Measurements from ENCODE around the gene VTI1A. TPM values are rescaled to one million over a fixed set of nuclear protein-coding genes. Genes with fewer than 3 reads are reported as not detected.

Gene VTI1A
- total RNA-seq, 6 donors from 2014 or later = 29.5 to 247 (median 43.0) TPM

DNA sequence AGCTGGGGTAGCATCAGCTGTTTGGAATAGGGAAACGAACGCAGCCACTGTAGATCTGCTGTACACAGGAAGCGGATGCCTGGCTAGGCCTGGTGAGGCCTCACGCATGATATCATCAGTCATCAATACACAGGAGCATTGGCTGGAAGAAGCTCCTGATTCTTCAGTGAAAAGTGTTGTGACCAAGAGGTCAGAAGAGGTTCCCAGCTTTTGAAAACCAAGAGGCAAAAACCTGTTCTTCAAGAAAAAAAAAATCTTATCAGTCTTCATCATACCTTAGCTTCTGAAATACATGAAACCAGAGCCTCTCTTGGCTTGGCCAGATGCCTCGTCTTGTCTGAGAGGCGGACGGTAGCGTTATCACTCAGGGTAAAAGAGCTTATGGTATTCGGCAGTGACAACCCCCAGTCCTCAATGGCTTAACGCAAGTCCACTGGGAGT lies 363.7 kb downstream of the VTI1A start:
- no peak for DNase-seq
- TF ChIP-seq, protein P1, sequence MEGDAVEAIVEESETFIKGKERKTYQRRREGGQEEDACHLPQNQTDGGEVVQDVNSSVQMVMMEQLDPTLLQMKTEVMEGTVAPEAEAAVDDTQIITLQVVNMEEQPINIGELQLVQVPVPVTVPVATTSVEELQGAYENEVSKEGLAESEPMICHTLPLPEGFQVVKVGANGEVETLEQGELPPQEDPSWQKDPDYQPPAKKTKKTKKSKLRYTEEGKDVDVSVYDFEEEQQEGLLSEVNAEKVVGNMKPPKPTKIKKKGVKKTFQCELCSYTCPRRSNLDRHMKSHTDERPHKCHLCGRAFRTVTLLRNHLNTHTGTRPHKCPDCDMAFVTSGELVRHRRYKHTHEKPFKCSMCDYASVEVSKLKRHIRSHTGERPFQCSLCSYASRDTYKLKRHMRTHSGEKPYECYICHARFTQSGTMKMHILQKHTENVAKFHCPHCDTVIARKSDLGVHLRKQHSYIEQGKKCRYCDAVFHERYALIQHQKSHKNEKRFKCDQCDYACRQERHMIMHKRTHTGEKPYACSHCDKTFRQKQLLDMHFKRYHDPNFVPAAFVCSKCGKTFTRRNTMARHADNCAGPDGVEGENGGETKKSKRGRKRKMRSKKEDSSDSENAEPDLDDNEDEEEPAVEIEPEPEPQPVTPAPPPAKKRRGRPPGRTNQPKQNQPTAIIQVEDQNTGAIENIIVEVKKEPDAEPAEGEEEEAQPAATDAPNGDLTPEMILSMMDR (IDR thresholded peaks at IDR 0.05) = no peak
- no peak for TF ChIP-seq POLR2AphosphoS5 (IDR thresholded peaks at IDR 0.05)
- no peak for TF ChIP-seq POLR2A (IDR thresholded peaks at IDR 0.05)
- no peak for TF ChIP-seq EP300 (IDR thresholded peaks at IDR 0.05)
- Histone ChIP-seq H3K27ac (peak overlapping the region in 1 of 4 donors; percentile 25), H3K9me3 (no peaks in the 10 kb centered on the region), H3K4me3 (no peak overlapping the region), H3K27me3 (no peaks in the 10 kb centered on the region), H3K4me1 (peaks cover 8 to 15% (median 12%) of the 10 kb centered on the region in 4 donors), H3K36me3 (no peaks in the 10 kb centered on the region)
- WGBS, 2 donors = 81 to 88% methylated on average over 10 of the region's 10 CpGs
- no peak for ATAC-seq (ENCODE audit: low FRiP score in 2 of 2)

DNA sequence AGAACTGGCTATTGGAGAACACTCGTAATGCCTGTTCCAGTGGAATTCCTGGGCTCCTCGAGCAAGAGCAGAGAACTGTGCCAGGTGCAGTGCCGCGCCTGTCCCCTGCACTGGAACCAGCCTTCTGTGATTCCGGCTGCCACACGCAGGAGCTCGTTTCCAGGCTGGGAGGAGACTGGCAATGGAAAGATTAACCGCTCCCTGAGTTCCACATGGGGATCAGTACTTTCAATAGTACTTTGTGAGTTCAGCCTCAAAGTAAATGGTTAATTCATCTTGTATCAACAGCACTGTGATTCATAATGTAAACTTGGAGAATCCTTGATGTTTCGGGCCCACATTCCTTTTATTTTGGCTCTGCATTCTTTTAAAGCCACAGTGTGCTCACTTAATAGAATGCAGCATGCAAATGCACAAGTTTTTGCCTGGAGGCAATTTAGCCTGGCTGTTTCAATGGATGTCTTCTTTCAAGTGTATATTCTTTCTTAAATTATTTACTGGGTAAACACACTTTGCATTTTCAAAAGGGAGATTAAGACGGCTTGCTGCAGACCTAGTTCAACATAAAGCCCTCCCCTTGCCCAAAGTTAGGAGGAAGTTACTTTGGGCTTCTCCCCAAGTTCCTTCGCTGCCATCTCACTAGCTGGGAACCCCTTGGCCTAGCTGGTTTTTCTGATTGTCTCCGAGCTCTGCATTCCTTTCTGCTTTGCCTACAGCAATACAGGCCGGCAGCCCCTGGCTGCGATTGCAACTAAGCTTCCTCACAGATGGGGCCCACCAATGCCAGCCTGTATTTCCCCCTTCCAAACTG lies 364.9 kb downstream of the VTI1A start:
- H3K4me3 ChIP-seq = peak overlapping the region in 1 of 4 donors; percentile 4
- H3K27me3 ChIP-seq = no peaks in the 10 kb centered on the region
- H3K36me3 ChIP-seq = no peaks in the 10 kb centered on the region
- ATAC-seq (ENCODE audit: low FRiP score in 2 of 2) = peak; percentile 82 to 90
- H3K4me1 ChIP-seq = peaks cover 8 to 20% (median 12%) of the 10 kb centered on the region in 4 donors
- 58 to 60% methylated on average over 14 of the region's 14 CpGs for WGBS, 2 donors
- H3K9me3 ChIP-seq = no peaks in the 10 kb centered on the region
- TF ChIP-seq, protein P1 (IDR thresholded peaks at IDR 0.05) = peak in 1 of 6 experiments; percentile 20
- no peak for TF ChIP-seq POLR2A (IDR thresholded peaks at IDR 0.05)
- TF ChIP-seq POLR2AphosphoS5 (IDR thresholded peaks at IDR 0.05) = no peak
- TF ChIP-seq EP300 (IDR thresholded peaks at IDR 0.05) = no peak
- peak overlapping the region in 3 of 4 donors; percentile 26 to 63 (median 53) for H3K27ac ChIP-seq
- DNase-seq = peak; percentile 64 to 74

DNA sequence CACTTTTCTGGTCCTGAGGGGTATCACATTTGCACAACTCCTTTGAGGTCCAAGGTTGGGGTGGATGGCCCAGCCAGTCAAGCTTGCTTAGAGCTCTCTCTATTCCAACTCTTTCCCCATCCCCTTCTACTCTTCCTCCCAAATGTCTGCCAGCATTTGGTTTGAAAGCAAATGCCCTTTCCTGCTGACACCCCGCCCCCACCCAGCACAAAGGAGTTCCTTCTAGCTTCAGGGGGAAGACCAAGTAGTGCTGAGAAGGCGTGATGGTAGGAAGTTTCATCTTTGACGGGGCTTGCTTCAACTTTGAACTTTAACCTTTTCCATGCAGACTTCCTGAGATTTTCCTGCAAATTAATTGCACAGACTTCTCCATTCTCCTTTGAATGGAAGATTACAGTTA lies 365.6 kb downstream of the VTI1A start:
- H3K4me3 ChIP-seq = no peak overlapping the region
- WGBS, 2 donors = 72 to 77% methylated on average over 3 of the region's 3 CpGs
- H3K27ac ChIP-seq = peak overlapping the region in 2 of 4 donors; percentile 26 to 53
- H3K4me1 ChIP-seq = peaks cover 8 to 20% (median 12%) of the 10 kb centered on the region in 4 donors
- H3K27me3 ChIP-seq = no peaks in the 10 kb centered on the region
- ATAC-seq (ENCODE audit: low FRiP score in 2 of 2) (no peak), DNase-seq (no peak)
- TF ChIP-seq POLR2A (IDR thresholded peaks at IDR 0.05) (no peak), POLR2AphosphoS5 (IDR thresholded peaks at IDR 0.05) (no peak), EP300 (IDR thresholded peaks at IDR 0.05) (no peak)
- TF ChIP-seq, protein P1 (IDR thresholded peaks at IDR 0.05) = no peak
- H3K9me3 ChIP-seq = no peaks in the 10 kb centered on the region
- no peaks in the 10 kb centered on the region for H3K36me3 ChIP-seq

DNA sequence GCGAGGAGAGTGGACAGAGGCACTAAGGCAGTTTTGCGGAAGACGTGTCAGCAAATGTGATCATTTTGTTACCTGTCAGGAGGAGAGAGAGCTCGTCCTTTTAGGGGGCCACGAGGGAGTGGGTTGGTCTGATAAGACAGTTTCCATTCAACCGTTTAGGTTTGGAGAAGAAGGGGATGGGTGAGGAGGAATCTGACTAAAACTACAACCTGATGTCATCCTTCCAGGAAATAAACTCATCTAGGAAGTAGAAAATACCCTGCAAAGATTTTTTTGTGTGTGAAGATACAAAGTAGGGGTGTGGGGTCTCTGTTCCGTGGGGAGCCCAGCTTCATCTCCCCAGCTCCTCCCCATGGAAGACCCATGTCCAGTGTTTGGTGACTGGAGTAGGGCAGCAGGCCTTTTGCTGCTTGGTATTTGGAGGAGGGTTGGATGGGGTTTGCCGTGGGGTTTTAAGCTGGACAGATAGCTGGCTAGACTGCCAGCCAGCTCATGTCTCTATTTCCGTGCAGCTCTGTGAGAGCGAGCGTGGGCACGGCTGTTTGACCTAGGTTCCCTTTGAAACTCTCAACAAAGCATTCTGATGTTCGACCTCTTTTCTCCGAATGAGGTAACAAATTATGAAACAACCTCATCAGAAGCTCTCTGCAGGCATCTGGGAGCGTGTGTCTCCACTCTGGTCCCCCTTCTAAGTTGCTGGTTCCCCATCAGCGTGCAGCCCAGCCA lies 367.0 kb downstream of the VTI1A start:
- H3K36me3 ChIP-seq = no peaks in the 10 kb centered on the region
- H3K27ac ChIP-seq = no peak overlapping the region
- DNase-seq (no peak), ATAC-seq (ENCODE audit: low FRiP score in 2 of 2) (no peak)
- no peaks in the 10 kb centered on the region for H3K27me3 ChIP-seq
- TF ChIP-seq EP300 (IDR thresholded peaks at IDR 0.05) (no peak), POLR2A (IDR thresholded peaks at IDR 0.05) (no peak), POLR2AphosphoS5 (IDR thresholded peaks at IDR 0.05) (no peak)
- TF ChIP-seq, protein P1 (IDR thresholded peaks at IDR 0.05) = no peak
- no peaks in the 10 kb centered on the region for H3K9me3 ChIP-seq
- WGBS, 2 donors = 89 to 92% methylated on average over 16 of the region's 16 CpGs
- peaks cover 8 to 20% (median 12%) of the 10 kb centered on the region in 4 donors for H3K4me1 ChIP-seq
- no peak overlapping the region for H3K4me3 ChIP-seq

All from upper lobe of left lung (tissue), 6 donors.